ENCODE results near the gene SLC15A4.
A peak's percentile ranks its signal among the peaks of the same experiment; 100 is the strongest.

SLC15A4 gene
- long read RNA-seq, transcript SLC15A4-201 (8 exons, 2,779 nt): major isoform, 9 of 13 reads
- long read RNA-seq, partial matches to known transcripts: 2 of 13 reads
- long read RNA-seq, other reads (novel, unspliced or antisense): 1 of 13 reads

DNA sequence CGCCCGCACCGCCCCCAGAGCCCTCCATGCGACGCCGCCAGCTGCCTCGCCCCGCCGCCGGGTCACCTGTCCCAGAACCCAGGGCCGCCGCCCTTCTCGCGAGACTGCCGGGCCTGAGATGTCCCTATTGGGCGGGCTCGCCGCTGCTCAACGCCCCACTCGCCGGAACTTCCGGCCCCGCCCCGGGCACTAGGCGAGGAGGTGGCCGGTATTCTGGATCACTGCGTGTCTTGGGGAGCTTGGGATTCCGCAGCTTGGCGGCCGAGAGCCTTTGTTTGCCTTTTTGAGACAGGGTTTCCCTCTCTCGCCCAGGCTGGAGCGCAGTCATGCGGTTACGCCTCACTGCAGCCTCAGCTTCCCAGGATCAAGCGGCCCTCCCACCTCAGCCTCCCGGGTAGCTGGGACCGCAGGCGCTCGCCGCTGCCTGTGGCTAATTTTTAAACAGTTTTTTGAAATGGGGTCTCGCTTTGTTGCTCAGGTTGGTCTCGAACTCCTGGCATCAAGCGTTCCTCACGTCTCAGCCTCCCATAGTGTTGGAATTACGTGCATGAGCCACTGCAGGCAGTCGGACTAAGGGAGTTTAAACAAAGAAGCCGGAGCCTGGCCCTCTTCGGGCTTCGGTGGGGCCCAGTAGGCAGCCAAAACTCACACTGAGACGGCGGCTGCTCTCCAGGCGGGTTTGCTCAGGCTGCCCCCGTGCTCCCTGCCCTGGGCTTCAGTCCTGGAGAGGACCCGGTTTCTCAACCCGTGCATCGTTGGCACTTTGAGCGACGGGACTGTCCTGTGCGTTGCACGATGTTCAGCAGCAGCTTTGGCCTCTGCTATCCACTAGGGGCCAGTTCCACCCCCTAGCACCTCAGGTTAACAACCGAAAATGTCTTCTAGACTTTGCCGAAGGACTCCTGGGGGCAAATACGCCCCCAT is at the start of gene SLC15A4:
TSS of gene SLC15A4 (minus strand) at position 43 of the 924 bp plus-strand sequence. CDS start at position 28, 15 bp downstream.
- peak within 1 kb of the TSS; percentile 90 for H3K27ac ChIP-seq (replicated peaks)
- peak within 1 kb of the TSS; percentile 97 for H3K4me3 ChIP-seq (replicated peaks; ENCODE audit: insufficient read depth, low read length)
- no peaks in the 10 kb centered on the region for H3K27me3 ChIP-seq (ENCODE audit: insufficient read depth, poor library complexity, severe bottlenecking)
- TF ChIP-seq REST (IDR thresholded peaks at IDR 0.05; ENCODE audit: insufficient replicate concordance, low read depth): peak; percentile 62
- TF ChIP-seq CTCF (IDR thresholded peaks at IDR 0.05; ENCODE audit: insufficient read depth, low read length): peak; percentile 1
- TF ChIP-seq POLR2AphosphoS5 (IDR thresholded peaks at IDR 0.05; ENCODE audit: low read depth): peak; percentile 91
- no peak for TF ChIP-seq SPI1 (IDR thresholded peaks at IDR 0.05; ENCODE audit: borderline replicate concordance, low read depth)
- peak; percentile 90 for TF ChIP-seq GABPA (IDR thresholded peaks at IDR 0.05; ENCODE audit: low read depth)
- peak; percentile 89 to 96 for DNase-seq (ENCODE audit: low read depth in 1 of 2, low spot score in 1 of 2)

- Histone ChIP-seq H3K27me3 (ENCODE audit: insufficient read depth, poor library complexity, severe bottlenecking) (no peaks in the 10 kb centered on the region), H3K27ac (replicated peaks) (no peak overlapping the region), H3K4me3 (replicated peaks; ENCODE audit: insufficient read depth, low read length) (no peak overlapping the region)
- TF ChIP-seq GABPA (IDR thresholded peaks at IDR 0.05; ENCODE audit: low read depth) (no peak), POLR2AphosphoS5 (IDR thresholded peaks at IDR 0.05; ENCODE audit: low read depth) (no peak)
- no peak for DNase-seq (ENCODE audit: low read depth in 1 of 2, low spot score in 1 of 2)
These were observed 48.5 kb upstream of the SLC15A4 start for GRCh38 chr12:128872303-128872702.

DNA sequence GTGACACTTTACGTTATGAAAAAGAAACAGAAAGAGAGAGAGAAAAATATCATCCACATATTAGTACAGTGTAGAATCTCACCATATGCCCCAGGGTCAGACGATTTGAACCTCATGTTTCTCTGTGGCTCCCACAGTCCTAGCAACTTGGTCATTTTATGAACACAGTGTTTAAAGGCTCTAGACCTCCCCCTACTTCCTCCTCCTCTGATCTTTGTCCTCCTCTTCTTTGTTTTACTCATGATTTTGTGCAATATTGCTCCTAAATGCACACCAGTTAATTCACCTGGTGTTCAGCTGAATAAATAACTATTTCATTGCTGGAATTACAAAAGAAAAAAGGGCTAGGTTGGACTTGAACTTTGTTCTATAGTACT is 47.7 kb upstream of the SLC15A4 start:
- no peak overlapping the region for H3K27ac ChIP-seq (replicated peaks)
- H3K4me3 ChIP-seq (replicated peaks; ENCODE audit: insufficient read depth, low read length): no peak overlapping the region
- no peak for DNase-seq (ENCODE audit: low read depth in 1 of 2, low spot score in 1 of 2)
- no peaks in the 10 kb centered on the region for H3K27me3 ChIP-seq (ENCODE audit: insufficient read depth, poor library complexity, severe bottlenecking)
- TF ChIP-seq REST (IDR thresholded peaks at IDR 0.05; ENCODE audit: insufficient replicate concordance, low read depth) (no peak), POLR2AphosphoS5 (IDR thresholded peaks at IDR 0.05; ENCODE audit: low read depth) (no peak), SPI1 (IDR thresholded peaks at IDR 0.05; ENCODE audit: borderline replicate concordance, low read depth) (no peak), GABPA (IDR thresholded peaks at IDR 0.05; ENCODE audit: low read depth) (no peak), CTCF (IDR thresholded peaks at IDR 0.05; ENCODE audit: insufficient read depth, low read length) (no peak)

DNA sequence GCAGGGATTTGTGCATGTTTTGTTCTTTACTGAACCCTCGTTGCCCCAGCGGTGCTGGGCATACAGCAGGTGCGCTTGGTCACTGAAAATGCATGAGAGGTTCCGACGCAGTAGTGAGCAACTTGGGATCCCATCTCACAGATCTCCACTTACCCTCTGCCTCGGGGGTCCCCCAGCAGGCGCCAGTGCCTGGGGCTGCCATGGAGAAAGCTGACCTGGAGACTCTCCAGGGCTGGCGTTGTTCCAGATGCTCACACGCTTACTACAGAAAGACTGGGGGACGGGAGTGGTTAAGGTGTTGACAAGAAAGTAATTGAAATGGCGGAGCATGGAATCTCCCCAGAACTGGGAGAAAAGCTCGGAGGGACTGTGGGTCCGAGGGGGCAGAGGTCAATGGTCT is 43.7 kb upstream of the SLC15A4 start:
- no peak for DNase-seq (ENCODE audit: low read depth in 1 of 2, low spot score in 1 of 2)
- Histone ChIP-seq H3K27me3 (ENCODE audit: insufficient read depth, poor library complexity, severe bottlenecking) (no peaks in the 10 kb centered on the region), H3K4me3 (replicated peaks; ENCODE audit: insufficient read depth, low read length) (no peak overlapping the region), H3K27ac (replicated peaks) (no peak overlapping the region)
- TF ChIP-seq REST (IDR thresholded peaks at IDR 0.05; ENCODE audit: insufficient replicate concordance, low read depth): no peak
- TF ChIP-seq CTCF (IDR thresholded peaks at IDR 0.05; ENCODE audit: insufficient read depth, low read length): no peak
- no peak for TF ChIP-seq POLR2AphosphoS5 (IDR thresholded peaks at IDR 0.05; ENCODE audit: low read depth)
- TF ChIP-seq GABPA (IDR thresholded peaks at IDR 0.05; ENCODE audit: low read depth): no peak
- no peak for TF ChIP-seq SPI1 (IDR thresholded peaks at IDR 0.05; ENCODE audit: borderline replicate concordance, low read depth)
